ENCODE results near the gene DDX46.
A peak's percentile ranks its signal among the peaks of the same experiment; 100 is the strongest.

DDX46 gene

DNA sequence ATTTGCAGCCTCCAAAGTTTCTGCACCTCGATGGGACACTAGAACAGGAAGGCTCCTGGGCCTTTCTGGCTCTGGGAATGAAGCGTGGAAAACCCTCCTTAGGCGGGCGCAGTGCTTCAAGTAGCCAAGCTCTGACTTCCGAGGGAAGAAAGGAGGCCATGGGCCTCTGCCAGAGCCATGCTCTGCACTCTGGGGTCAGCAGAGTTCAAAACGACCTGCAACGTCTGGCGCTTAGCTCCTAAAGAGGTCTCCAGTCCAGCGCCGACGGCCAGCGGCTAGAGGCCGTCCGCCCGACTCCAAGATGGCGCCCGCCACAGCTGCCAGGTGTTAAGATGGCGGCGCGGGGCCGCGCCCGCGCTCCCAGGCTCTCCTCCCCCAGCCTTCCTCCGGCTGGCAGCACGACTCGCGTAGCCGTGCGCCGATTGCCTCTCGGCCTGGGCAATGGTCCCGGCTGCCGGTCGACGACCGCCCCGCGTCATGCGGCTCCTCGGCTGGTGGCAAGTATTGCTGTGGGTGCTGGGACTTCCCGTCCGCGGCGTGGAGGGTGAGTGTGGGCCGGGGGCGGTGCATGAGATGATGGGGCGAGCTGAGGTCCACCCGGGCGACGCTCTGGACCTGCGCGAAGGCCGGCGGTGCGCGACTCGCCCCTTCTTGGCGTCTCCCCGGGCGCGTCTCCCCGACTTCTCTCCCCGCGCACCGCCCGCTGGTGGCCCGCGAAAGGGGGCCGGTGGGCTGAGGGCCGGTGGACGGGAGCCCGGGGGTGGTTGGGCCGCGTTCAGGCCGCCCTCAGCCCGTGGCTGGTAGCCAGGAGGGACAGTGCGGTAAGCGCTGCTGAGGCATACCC is 115.6 kb downstream of the DDX46 start, which contains the start of gene TXNDC15:
Gene TXNDC15 (plus strand): TSS at position 385 of the 844 bp plus-strand sequence. CDS start 57 bp downstream, at position 442.
- peaks cover 22% of the 10 kb centered on the region for H3K4me1 ChIP-seq (ENCODE audit: control insufficient read depth, insufficient read depth, low read length)
- H3K9ac ChIP-seq (ENCODE audit: low read length in 2 of 2) = peak within 1 kb of the TSS; percentile 81 to 89
- H3K4me3 ChIP-seq (ENCODE audit: low read length in 2 of 2) = peak within 1 kb of the TSS; percentile 93 to 94
- no peaks in the 10 kb centered on the region for H3K9me3 ChIP-seq (ENCODE audit: control insufficient read depth in 2 of 2, low read length in 2 of 2)
- H3K27ac ChIP-seq (ENCODE audit: low read length) = peak within 1 kb of the TSS; percentile 89
- no peaks in the 10 kb centered on the region for H3K36me3 ChIP-seq (ENCODE audit: control insufficient read depth in 2 of 2, insufficient read depth in 2 of 2, low read length in 2 of 2)
- no peaks in the 10 kb centered on the region for H3K27me3 ChIP-seq (ENCODE audit: control insufficient read depth in 1 of 2, insufficient read depth in 2 of 2, low read length in 2 of 2)

DNA sequence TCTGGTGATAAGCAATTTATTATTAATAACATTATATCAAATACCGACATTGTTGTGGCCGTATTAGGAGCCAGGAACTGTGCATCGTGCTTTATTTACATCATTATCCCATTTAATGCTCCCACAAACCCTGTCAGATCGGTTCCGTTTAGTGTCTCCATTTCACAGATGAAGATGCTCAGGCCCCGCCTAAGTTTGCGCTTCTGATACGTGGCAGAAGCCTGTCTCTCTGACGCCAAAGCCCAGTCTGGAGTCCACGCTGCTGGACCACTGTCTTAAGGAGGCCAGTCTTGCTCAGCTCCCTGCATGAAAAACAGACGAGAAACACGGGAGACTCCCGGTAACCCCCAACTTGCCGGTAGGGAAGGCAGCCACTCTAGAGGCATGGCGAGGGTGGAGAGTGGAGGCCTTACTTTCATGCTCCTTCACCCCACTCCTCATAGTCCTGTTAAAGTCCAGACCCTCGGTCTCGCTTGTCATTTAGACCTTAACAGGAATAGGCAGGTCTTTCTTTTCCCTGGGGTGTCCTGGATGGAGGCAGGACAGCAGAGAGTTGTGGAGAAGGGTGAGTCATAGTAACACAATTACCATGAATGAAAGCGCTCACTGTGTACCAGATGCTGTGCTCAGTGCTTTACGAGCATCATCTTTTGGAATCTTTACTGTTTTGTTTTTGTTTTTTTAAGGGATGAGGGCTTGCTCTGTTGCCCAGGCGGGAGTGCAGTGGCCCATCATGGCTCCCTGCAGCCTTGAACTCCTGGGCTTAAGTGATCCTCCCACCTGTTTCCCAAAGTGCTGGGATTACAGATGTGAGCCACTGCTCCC is 116.5 kb downstream of the DDX46 start:
- Histone ChIP-seq H3K4me1 (ENCODE audit: control insufficient read depth, insufficient read depth, low read length) (peaks cover 22% of the 10 kb centered on the region), H3K36me3 (ENCODE audit: control insufficient read depth in 2 of 2, insufficient read depth in 2 of 2, low read length in 2 of 2) (no peaks in the 10 kb centered on the region), H3K4me3 (ENCODE audit: low read length in 2 of 2) (peak overlapping the region; percentile 93 to 94), H3K9ac (ENCODE audit: low read length in 2 of 2) (peak overlapping the region; percentile 81 to 89), H3K9me3 (ENCODE audit: control insufficient read depth in 2 of 2, low read length in 2 of 2) (no peaks in the 10 kb centered on the region), H3K27me3 (ENCODE audit: control insufficient read depth in 1 of 2, insufficient read depth in 2 of 2, low read length in 2 of 2) (no peaks in the 10 kb centered on the region), H3K27ac (ENCODE audit: low read length) (peak overlapping the region; percentile 89)

DNA sequence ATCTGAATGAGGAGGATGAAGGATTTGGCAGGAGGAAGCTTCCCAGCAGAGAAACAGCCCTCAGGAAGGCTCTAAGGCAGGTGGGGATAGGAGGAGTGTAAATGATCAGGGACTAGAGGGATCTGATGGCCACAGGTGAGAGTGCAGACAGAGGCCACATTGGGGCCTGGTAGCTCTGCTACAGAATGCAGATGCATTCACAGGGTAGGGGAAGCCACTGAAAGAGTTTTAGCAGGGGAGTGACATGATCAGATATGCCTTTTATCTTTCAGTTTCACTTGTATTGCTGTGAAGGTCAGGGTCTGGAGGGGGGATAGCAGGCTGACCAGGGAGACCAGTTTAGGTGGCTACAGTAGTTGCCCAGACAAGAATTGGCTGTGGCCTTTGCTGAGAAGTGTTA is 118.6 kb downstream of the DDX46 start:
- Histone ChIP-seq H3K9ac (ENCODE audit: low read length in 2 of 2) (peak overlapping the region; percentile 9 to 47), H3K9me3 (ENCODE audit: control insufficient read depth in 2 of 2, low read length in 2 of 2) (no peaks in the 10 kb centered on the region), H3K27ac (ENCODE audit: low read length) (no peak overlapping the region), H3K4me1 (ENCODE audit: control insufficient read depth, insufficient read depth, low read length) (peaks cover 22% of the 10 kb centered on the region), H3K36me3 (ENCODE audit: control insufficient read depth in 2 of 2, insufficient read depth in 2 of 2, low read length in 2 of 2) (no peaks in the 10 kb centered on the region), H3K27me3 (ENCODE audit: control insufficient read depth in 1 of 2, insufficient read depth in 2 of 2, low read length in 2 of 2) (no peaks in the 10 kb centered on the region), H3K4me3 (ENCODE audit: low read length in 2 of 2) (no peak overlapping the region)

DNA sequence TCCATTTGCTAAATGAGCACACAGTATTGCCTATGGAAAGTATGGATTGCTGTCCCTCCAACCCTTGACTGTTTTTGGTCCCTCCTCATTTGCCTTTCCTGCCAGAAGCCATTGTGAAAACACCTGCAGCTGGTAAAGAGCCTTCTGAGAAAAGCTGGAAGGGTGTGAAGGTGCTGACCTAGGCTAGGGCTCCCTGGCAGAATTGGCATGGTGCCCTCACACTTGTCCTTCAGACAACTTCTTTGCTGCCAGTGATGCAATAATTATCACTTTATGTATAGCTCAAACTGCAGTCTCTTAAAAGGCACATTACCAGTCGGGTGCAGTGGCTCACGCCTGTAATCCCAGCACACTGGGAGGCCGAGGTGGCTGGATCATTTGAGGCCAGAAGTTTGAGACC is 119.8 kb downstream of the DDX46 start:
- Histone ChIP-seq H3K4me1 (ENCODE audit: control insufficient read depth, insufficient read depth, low read length) (peaks cover 22% of the 10 kb centered on the region), H3K9ac (ENCODE audit: low read length in 2 of 2) (no peak overlapping the region), H3K4me3 (ENCODE audit: low read length in 2 of 2) (no peak overlapping the region), H3K9me3 (ENCODE audit: control insufficient read depth in 2 of 2, low read length in 2 of 2) (no peaks in the 10 kb centered on the region), H3K36me3 (ENCODE audit: control insufficient read depth in 2 of 2, insufficient read depth in 2 of 2, low read length in 2 of 2) (no peaks in the 10 kb centered on the region), H3K27ac (ENCODE audit: low read length) (no peak overlapping the region), H3K27me3 (ENCODE audit: control insufficient read depth in 1 of 2, insufficient read depth in 2 of 2, low read length in 2 of 2) (no peaks in the 10 kb centered on the region)

- no peaks in the 10 kb centered on the region for H3K9me3 ChIP-seq (ENCODE audit: control insufficient read depth in 2 of 2, low read length in 2 of 2)
- H3K27ac ChIP-seq (ENCODE audit: low read length) = no peak overlapping the region
- no peak overlapping the region for H3K4me3 ChIP-seq (ENCODE audit: low read length in 2 of 2)
- no peaks in the 10 kb centered on the region for H3K27me3 ChIP-seq (ENCODE audit: control insufficient read depth in 1 of 2, insufficient read depth in 2 of 2, low read length in 2 of 2)
- no peaks in the 10 kb centered on the region for H3K36me3 ChIP-seq (ENCODE audit: control insufficient read depth in 2 of 2, insufficient read depth in 2 of 2, low read length in 2 of 2)
- H3K4me1 ChIP-seq (ENCODE audit: control insufficient read depth, insufficient read depth, low read length) = peaks cover 15% of the 10 kb centered on the region
- no peak overlapping the region for H3K9ac ChIP-seq (ENCODE audit: low read length in 2 of 2)
These were observed 120.9 kb downstream of the DDX46 start for GRCh38 chr5:134879456-134879855.

Data from stomach smooth muscle (tissue), 2 donors.